ENCODE measurements around the gene SPINT2.

GRCh38 chr19:38229585-38230073 is 34.7 kb upstream of the SPINT2 start:
- TF ChIP-seq POLR2A (IDR thresholded peaks at IDR 0.05; ENCODE audit: low read length) (no peak), GATA1 (IDR thresholded peaks at IDR 0.05; ENCODE audit: low read depth, low read length) (no peak)

All from erythroblast (primary cell).